ENCODE data around the gene CISH. TPM values are rescaled to one million over a fixed set of nuclear protein-coding genes. Genes with fewer than 3 reads are reported as not detected.

Gene CISH
- total RNA-seq, 2 donors from 2014 or later: 5.1 to 7.6 TPM

DNA sequence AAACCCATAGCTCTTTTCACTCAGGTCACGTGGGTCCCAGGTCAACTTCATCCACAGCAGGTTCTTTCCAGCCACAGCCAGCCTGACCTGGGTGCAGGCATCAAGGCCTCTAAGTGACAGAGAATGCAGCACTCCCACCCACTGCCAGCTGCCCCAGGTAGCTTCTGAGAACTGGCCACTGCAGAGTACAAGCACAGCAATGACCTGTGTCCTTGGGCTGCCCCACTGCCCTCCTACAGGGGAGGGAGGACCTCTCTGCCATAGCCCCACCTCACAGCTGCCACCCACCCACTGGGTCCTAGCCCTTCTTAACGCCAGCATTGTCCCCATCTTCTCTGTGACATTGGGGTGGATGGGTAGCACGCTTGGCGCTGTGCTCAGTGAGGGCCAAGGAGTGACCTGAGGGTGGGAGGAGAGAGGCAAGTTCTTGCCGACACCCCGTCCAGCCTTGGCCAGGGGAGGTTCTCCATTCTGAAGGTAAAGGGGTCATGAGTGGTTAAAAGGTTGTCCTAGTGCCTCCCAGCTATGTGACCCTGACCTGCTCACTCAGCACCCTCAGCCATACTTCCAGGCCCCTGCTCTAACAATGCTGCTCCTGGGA is 12.4 kb downstream of the CISH start:
- Histone ChIP-seq H3K27ac (no peak overlapping the region), H3K4me1 (replicated peaks) (peaks cover 25% of the 10 kb centered on the region), H3K27me3 (replicated peaks; ENCODE audit: insufficient read depth) (no peaks in the 10 kb centered on the region), H3K4me3 (no peak overlapping the region), H3K36me3 (no peaks in the 10 kb centered on the region), H3K9me3 (no peaks in the 10 kb centered on the region)
- intact Hi-C loops (cut with DNase I): no loop called here
- WGBS: 92% methylated on average over 6 of the region's 6 CpGs
- no peak for DNase-seq (ENCODE audit: low spot score)
- TF ChIP-seq POLR2AphosphoS5 (IDR thresholded peaks at IDR 0.05) (no peak), POLR2A (IDR thresholded peaks at IDR 0.05) (no peak)
- TF ChIP-seq, protein P1, sequence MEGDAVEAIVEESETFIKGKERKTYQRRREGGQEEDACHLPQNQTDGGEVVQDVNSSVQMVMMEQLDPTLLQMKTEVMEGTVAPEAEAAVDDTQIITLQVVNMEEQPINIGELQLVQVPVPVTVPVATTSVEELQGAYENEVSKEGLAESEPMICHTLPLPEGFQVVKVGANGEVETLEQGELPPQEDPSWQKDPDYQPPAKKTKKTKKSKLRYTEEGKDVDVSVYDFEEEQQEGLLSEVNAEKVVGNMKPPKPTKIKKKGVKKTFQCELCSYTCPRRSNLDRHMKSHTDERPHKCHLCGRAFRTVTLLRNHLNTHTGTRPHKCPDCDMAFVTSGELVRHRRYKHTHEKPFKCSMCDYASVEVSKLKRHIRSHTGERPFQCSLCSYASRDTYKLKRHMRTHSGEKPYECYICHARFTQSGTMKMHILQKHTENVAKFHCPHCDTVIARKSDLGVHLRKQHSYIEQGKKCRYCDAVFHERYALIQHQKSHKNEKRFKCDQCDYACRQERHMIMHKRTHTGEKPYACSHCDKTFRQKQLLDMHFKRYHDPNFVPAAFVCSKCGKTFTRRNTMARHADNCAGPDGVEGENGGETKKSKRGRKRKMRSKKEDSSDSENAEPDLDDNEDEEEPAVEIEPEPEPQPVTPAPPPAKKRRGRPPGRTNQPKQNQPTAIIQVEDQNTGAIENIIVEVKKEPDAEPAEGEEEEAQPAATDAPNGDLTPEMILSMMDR (IDR thresholded peaks at IDR 0.05): no peak

DNA sequence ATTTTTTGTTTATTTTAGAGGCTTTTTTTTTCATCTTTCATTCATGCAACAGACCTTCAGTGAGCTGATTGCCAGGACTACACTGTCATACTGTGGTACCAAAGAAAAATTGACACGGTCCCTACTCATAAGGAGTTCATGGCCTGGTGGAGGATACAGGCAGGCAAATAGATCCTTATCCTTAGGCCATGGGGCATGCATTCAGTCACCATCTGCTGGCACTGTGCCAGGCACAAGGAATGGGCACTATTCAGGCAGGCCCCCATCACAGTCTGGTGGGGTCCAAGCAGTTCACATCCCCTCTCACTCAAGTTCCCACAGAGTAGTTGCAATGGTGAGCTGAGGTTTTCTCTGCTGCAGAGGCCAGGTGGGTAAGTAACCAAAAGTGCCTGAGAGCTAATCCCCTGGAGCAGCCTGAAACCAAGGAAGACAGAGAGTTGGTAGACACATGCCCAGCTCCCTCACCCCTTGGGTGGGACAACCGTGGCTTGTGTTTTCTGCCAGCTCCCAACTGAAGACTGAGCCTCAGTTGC is 17.3 kb downstream of the CISH start:
- 24% methylated on average over 2 of the region's 2 CpGs for WGBS

DNA sequence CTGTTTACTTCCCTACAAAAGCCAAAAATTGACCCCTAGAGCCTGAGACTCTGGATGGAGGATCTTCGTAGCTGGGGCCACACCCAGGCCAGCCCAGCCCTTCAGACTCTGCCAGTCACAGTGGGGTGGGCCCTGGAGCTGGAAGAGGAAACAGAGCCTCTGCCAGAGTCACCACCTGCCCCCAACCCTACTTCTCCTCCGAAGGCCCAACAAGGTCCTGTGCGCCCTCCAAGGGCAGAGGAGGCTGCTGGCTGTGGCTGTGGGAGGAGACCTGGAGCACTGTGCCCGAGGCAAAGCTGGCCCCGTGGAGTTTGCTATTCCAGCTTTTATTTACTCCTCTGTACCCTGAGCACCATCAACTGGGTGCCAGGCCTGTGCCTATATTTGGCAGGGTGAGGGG is 19.0 kb downstream of the CISH start:
- Histone ChIP-seq H3K4me1 (replicated peaks) (peaks cover 2% of the 10 kb centered on the region), H3K27ac (no peak overlapping the region), H3K36me3 (no peaks in the 10 kb centered on the region), H3K9me3 (no peaks in the 10 kb centered on the region), H3K27me3 (replicated peaks; ENCODE audit: insufficient read depth) (no peaks in the 10 kb centered on the region), H3K4me3 (no peak overlapping the region)
- intact Hi-C loops (cut with DNase I): no loop called here
- TF ChIP-seq, protein P1 (IDR thresholded peaks at IDR 0.05): no peak
- TF ChIP-seq POLR2A (IDR thresholded peaks at IDR 0.05): no peak
- TF ChIP-seq POLR2AphosphoS5 (IDR thresholded peaks at IDR 0.05): no peak
- DNase-seq (ENCODE audit: low spot score): no peak
- WGBS: 46% methylated on average over 5 of the region's 5 CpGs

More for the DNA sequence above, 17.3 kb downstream of the CISH start:
- Histone ChIP-seq H3K4me3 (no peak overlapping the region), H3K9me3 (no peaks in the 10 kb centered on the region), H3K4me1 (replicated peaks) (peaks cover 2% of the 10 kb centered on the region), H3K36me3 (no peaks in the 10 kb centered on the region), H3K27ac (no peak overlapping the region), H3K27me3 (replicated peaks; ENCODE audit: insufficient read depth) (no peaks in the 10 kb centered on the region)
- intact Hi-C loops (cut with DNase I): no loop called here
- no peak for TF ChIP-seq POLR2AphosphoS5 (IDR thresholded peaks at IDR 0.05)
- TF ChIP-seq POLR2A (IDR thresholded peaks at IDR 0.05): no peak
- TF ChIP-seq, protein P1 (IDR thresholded peaks at IDR 0.05): no peak
- no peak for DNase-seq (ENCODE audit: low spot score)

GRCh38 chr3:50591196-50591741 is 20.3 kb downstream of the CISH start:
- Histone ChIP-seq H3K9me3 (no peaks in the 10 kb centered on the region), H3K36me3 (no peaks in the 10 kb centered on the region), H3K27me3 (replicated peaks; ENCODE audit: insufficient read depth) (no peaks in the 10 kb centered on the region), H3K4me3 (no peak overlapping the region), H3K4me1 (replicated peaks) (peaks cover 2% of the 10 kb centered on the region), H3K27ac (no peak overlapping the region)
- no peak for TF ChIP-seq POLR2A (IDR thresholded peaks at IDR 0.05)
- TF ChIP-seq, protein P1 (IDR thresholded peaks at IDR 0.05): peak in 1 of 4 experiments; percentile 0
- no peak for TF ChIP-seq POLR2AphosphoS5 (IDR thresholded peaks at IDR 0.05)
- 60% methylated on average over 9 of the region's 9 CpGs for WGBS
- intact Hi-C loops (cut with DNase I): no loop called here
- no peak for DNase-seq (ENCODE audit: low spot score)
